ENCODE data around the gene RBM18.

DNA sequence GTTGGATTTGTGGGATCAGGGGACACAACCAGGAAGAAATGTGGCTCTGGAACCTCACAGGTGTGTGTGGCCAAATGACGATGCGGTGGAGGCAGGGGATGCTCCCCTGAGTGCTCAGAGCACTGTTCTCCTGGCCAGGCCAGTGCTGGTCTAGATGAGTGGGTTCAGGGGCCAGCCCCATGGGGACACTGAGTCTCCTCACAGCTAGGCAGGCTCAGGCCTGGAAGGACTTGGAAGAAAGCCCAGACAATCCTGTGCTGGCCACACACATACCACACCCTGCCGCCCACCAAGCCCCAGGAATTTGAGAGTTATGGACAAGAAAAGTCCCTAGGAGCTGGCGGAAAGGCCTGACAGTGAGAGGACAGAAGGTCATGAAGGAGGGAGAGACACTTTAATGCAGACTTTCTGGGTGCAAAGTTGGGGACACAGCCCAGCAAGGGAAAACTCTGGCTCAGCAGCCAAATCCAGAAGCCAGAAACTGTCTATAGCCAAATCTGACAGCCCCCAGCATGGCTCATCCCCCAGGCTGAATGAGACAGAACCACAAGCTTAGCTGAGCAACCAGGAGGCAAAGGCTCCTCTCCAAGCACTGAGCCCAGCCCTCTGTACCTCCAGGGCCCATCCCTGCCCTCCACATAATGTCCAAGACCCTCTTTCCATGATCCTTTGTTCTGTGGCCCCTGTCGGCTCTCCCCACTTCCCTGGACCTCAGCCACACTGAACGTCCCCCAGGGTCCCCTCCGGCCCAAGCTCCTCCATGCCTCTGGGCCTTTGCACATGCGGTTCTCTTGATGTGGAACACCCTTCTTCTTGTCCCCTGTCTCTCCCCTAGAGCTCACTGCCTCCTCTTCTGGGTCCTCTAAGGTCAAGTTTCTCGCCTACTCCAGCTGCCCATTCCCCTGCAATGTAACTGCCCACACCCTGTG lies 58.3 kb downstream of the RBM18 start:
- TF ChIP-seq, protein P1, sequence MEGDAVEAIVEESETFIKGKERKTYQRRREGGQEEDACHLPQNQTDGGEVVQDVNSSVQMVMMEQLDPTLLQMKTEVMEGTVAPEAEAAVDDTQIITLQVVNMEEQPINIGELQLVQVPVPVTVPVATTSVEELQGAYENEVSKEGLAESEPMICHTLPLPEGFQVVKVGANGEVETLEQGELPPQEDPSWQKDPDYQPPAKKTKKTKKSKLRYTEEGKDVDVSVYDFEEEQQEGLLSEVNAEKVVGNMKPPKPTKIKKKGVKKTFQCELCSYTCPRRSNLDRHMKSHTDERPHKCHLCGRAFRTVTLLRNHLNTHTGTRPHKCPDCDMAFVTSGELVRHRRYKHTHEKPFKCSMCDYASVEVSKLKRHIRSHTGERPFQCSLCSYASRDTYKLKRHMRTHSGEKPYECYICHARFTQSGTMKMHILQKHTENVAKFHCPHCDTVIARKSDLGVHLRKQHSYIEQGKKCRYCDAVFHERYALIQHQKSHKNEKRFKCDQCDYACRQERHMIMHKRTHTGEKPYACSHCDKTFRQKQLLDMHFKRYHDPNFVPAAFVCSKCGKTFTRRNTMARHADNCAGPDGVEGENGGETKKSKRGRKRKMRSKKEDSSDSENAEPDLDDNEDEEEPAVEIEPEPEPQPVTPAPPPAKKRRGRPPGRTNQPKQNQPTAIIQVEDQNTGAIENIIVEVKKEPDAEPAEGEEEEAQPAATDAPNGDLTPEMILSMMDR (IDR thresholded peaks at IDR 0.05), result no peak
- TF ChIP-seq EP300 (IDR thresholded peaks at IDR 0.05; ENCODE audit: low read depth) (no peak), POLR2A (IDR thresholded peaks at IDR 0.05) (no peak)
